Measurements from ENCODE around the gene APBB2. TPM values are rescaled to one million over a fixed set of nuclear protein-coding genes. Genes with fewer than 3 reads are reported as not detected.
A peak's percentile ranks its signal among the peaks of the same experiment; 100 is the strongest.
"Not testable (repeated sequence)": the region's sequence is repeated elsewhere in the genome, so short reads cannot be mapped to it uniquely, and the experiment has no call there.

APBB2 gene
- polyA plus RNA-seq, 3 donors = 0.15 to 0.33 TPM; not detected in 1

DNA sequence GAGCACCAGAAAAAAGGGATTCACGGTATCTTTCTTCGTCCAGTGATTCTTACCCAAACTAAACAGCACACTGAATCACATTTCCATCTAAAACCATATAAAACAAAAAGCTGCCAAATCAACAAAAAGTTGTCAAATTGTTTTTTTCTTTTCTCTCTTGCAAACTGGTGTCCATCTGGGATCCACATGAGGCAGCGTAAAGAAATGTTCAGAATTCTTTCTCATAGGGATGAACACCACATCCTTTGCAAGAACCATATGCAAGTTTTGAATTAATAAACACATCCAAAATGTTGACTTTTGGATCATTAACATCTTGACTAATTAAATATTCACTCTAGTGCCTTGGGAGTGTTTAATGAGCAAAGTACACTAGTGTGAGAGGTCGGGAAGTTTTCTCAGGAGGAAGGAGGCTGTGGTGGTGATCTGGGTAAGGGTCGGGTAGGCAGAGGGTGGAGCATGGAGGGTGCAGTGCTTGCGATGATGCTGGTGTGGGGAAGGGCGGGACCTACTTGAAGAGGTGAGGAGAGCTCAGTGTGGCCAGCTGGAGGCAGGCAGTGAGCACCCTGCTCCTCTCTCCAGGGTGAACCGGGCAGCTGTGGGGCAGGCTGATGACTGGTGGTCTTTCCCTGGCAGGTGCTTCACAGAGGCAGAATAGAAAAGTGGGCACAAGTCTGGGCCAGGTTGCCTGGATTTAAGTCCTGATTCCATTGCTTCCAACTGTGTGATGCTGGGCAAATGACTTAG is 391.7 kb downstream of the APBB2 start:
- Mint-ChIP-seq H3K27ac (peak overlapping the region in 1 of 7 donors; percentile 80), H3K9me3 (peaks cover 0 to 3% (median 0%) of the 10 kb centered on the region in 7 donors), H3K27me3 (ENCODE audit: low read depth in 3 of 3) (peaks cover 0 to 3% (median 0%) of the 10 kb centered on the region in 3 donors), H3K4me3 (no peak overlapping the region), H3K36me3 (peaks cover 3 to 16% of the 10 kb centered on the region in 2 donors), H3K4me1 (no peaks in the 10 kb centered on the region)
- Histone ChIP-seq H3K4me1 (ENCODE audit: control insufficient read depth in 1 of 2, insufficient read depth in 2 of 2, low read length in 2 of 2) (no peaks in the 10 kb centered on the region), H3K4me2 (replicated peaks; ENCODE audit: extremely low read depth, low read length, poor library complexity, severe bottlenecking) (no peak overlapping the region), H3K9ac (ENCODE audit: insufficient read depth, low read length, poor library complexity, severe bottlenecking) (no peak overlapping the region), H3K27ac (ENCODE audit: low read depth in 1 of 2, low read length in 2 of 2) (no peak overlapping the region), H3K27me3 (ENCODE audit: control insufficient read depth in 2 of 2, insufficient read depth in 2 of 2, low read length in 2 of 2) (no peaks in the 10 kb centered on the region), H3K9me3 (replicated peaks in 1 of 2; ENCODE audit: control insufficient read depth in 1 of 2, insufficient read depth in 1 of 2, low read length in 2 of 2) (no peaks in the 10 kb centered on the region), H4K20me1 (ENCODE audit: insufficient read depth, low read length) (no peaks in the 10 kb centered on the region), H3K4me3 (replicated peaks in 1 of 3; ENCODE audit: low read depth in 2 of 3, low read length in 3 of 3) (no peak overlapping the region), H3K36me3 (replicated peaks in 1 of 2; ENCODE audit: control insufficient read depth in 1 of 2, insufficient read depth in 2 of 2, low read length in 2 of 2) (peaks cover 0 to 2% of the 10 kb centered on the region in 2 donors), H3K79me2 (ENCODE audit: insufficient read depth, low read length) (no peaks in the 10 kb centered on the region), H2AFZ (ENCODE audit: insufficient read depth, low read depth, low read length, poor library complexity, severe bottlenecking) (no peak overlapping the region)
- intact Hi-C loops (cut with micrococcal nuclease) = loop anchor here in 1 of 2 donors (5.0 kb wide), 1 partner anchor 35 kb away; no protein-coding TSS in a partner anchor
- WGBS (ENCODE audit: insufficient coverage) = 99% methylated on average over 8 of the region's 8 CpGs
- DNase-seq = no peak
- TF ChIP-seq, protein P1, sequence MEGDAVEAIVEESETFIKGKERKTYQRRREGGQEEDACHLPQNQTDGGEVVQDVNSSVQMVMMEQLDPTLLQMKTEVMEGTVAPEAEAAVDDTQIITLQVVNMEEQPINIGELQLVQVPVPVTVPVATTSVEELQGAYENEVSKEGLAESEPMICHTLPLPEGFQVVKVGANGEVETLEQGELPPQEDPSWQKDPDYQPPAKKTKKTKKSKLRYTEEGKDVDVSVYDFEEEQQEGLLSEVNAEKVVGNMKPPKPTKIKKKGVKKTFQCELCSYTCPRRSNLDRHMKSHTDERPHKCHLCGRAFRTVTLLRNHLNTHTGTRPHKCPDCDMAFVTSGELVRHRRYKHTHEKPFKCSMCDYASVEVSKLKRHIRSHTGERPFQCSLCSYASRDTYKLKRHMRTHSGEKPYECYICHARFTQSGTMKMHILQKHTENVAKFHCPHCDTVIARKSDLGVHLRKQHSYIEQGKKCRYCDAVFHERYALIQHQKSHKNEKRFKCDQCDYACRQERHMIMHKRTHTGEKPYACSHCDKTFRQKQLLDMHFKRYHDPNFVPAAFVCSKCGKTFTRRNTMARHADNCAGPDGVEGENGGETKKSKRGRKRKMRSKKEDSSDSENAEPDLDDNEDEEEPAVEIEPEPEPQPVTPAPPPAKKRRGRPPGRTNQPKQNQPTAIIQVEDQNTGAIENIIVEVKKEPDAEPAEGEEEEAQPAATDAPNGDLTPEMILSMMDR (IDR thresholded peaks at IDR 0.05) = no peak

DNA sequence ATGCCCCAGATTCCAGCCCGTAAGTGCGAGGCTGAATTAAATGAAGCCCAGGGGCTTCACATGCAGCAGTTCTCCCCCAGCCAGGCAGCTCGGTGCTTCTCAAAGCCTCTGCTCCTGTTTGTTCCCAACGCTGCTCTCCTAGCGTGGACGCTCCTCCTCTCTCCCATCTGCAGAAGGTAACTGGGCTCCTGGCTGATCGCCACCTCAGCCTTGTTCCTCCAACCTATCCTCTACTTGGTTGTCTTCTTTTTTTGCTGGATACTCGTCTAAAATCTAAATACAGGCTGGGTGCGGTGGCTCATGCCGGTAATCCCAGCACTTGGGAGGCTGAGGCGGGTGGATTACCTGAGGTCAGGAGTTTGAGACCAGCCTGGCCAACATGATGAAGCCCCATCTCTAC is 394.2 kb downstream of the APBB2 start:
- H3K4me1 ChIP-seq (ENCODE audit: control insufficient read depth in 1 of 2, insufficient read depth in 2 of 2, low read length in 2 of 2) = no peaks in the 10 kb centered on the region
- H4K20me1 ChIP-seq (ENCODE audit: insufficient read depth, low read length) = no peaks in the 10 kb centered on the region
- whole genome bisulfite sequencing (ENCODE audit: insufficient coverage) = 96% methylated on average over 9 of the region's 11 CpGs
- no peak overlapping the region for H3K9ac ChIP-seq (ENCODE audit: insufficient read depth, low read length, poor library complexity, severe bottlenecking)
- H3K36me3 ChIP-seq (replicated peaks in 1 of 2; ENCODE audit: control insufficient read depth in 1 of 2, insufficient read depth in 2 of 2, low read length in 2 of 2) = peaks cover 0 to 2% of the 10 kb centered on the region in 2 donors
- Mint-ChIP-seq H3K27me3 (ENCODE audit: low read depth in 3 of 3) (peaks cover 0 to 3% (median 0%) of the 10 kb centered on the region in 3 donors), H3K9me3 (peaks cover 0 to 3% (median 0%) of the 10 kb centered on the region in 7 donors), H3K27ac (no peak overlapping the region), H3K4me1 (peaks cover 3% of the 10 kb centered on the region), H3K4me3 (no peak overlapping the region), H3K36me3 (peaks cover 3 to 16% of the 10 kb centered on the region in 2 donors)
- H3K79me2 ChIP-seq (ENCODE audit: insufficient read depth, low read length) = no peaks in the 10 kb centered on the region
- H3K4me2 ChIP-seq (replicated peaks; ENCODE audit: extremely low read depth, low read length, poor library complexity, severe bottlenecking) = no peak overlapping the region
- H3K9me3 ChIP-seq (replicated peaks in 1 of 2; ENCODE audit: control insufficient read depth in 1 of 2, insufficient read depth in 1 of 2, low read length in 2 of 2) = no peaks in the 10 kb centered on the region
- H2AFZ ChIP-seq (ENCODE audit: insufficient read depth, low read depth, low read length, poor library complexity, severe bottlenecking) = no peak overlapping the region
- DNase-seq = no peak
- H3K27me3 ChIP-seq (ENCODE audit: control insufficient read depth in 2 of 2, insufficient read depth in 2 of 2, low read length in 2 of 2) = no peaks in the 10 kb centered on the region
- no peak overlapping the region for H3K4me3 ChIP-seq (replicated peaks in 1 of 3; ENCODE audit: low read depth in 2 of 3, low read length in 3 of 3)
- no peak overlapping the region for H3K27ac ChIP-seq (ENCODE audit: low read depth in 1 of 2, low read length in 2 of 2)
- TF ChIP-seq, protein P1 (IDR thresholded peaks at IDR 0.05) = no peak
- intact Hi-C loops (cut with micrococcal nuclease) = loop anchor here in 1 of 2 donors (5.0 kb wide), 1 partner anchor 37 kb away; no protein-coding TSS in a partner anchor

DNA sequence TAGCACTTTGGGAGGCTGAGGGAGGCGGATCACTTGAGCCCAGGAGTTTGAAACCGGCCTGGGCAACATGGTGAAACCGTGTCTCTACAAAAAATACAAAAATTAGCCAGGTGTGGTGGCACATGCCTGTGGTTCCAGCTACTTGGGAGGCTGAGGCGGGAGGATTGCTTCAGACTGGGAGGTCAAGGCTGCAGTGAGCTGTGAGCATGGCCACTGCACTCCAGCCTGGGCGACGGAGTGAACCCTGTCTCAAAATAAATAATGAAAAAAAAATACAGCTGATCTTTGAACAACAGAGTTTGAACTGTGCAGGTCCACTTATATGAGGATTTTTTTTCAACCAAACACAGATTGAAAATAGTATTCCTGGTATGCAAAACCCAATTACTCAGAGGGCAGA is 397.2 kb downstream of the APBB2 start:
- not testable (repeated sequence) for H2AFZ ChIP-seq (ENCODE audit: insufficient read depth, low read depth, low read length, poor library complexity, severe bottlenecking)

More for the DNA sequence above, 397.2 kb downstream of the APBB2 start:
- H3K4me3 Mint-ChIP-seq; intact Hi-C loops (cut with micrococcal nuclease); H3K9me3 Mint-ChIP-seq; H3K36me3 ChIP-seq (replicated peaks in 1 of 2; ENCODE audit: control insufficient read depth in 1 of 2, insufficient read depth in 2 of 2, low read length in 2 of 2); H3K4me2 ChIP-seq (replicated peaks; ENCODE audit: extremely low read depth, low read length, poor library complexity, severe bottlenecking); H3K27me3 Mint-ChIP-seq (ENCODE audit: low read depth in 3 of 3); H3K79me2 ChIP-seq (ENCODE audit: insufficient read depth, low read length); H4K20me1 ChIP-seq (ENCODE audit: insufficient read depth, low read length); H3K27ac Mint-ChIP-seq; DNase-seq; H3K9ac ChIP-seq (ENCODE audit: insufficient read depth, low read length, poor library complexity, severe bottlenecking); H3K27me3 ChIP-seq (ENCODE audit: control insufficient read depth in 2 of 2, insufficient read depth in 2 of 2, low read length in 2 of 2); H3K9me3 ChIP-seq (replicated peaks in 1 of 2; ENCODE audit: control insufficient read depth in 1 of 2, insufficient read depth in 1 of 2, low read length in 2 of 2); H3K27ac ChIP-seq (ENCODE audit: low read depth in 1 of 2, low read length in 2 of 2); H3K4me3 ChIP-seq (replicated peaks in 1 of 3; ENCODE audit: low read depth in 2 of 3, low read length in 3 of 3): not testable (repeated sequence)
- 100% methylated on average over 3 of the region's 6 CpGs for WGBS (ENCODE audit: insufficient coverage)
- Mint-ChIP-seq H3K4me1 (peaks cover 14% of the 10 kb centered on the region), H3K36me3 (peaks cover 0 to 11% of the 10 kb centered on the region in 2 donors)
- peaks cover 12 to 18% of the 10 kb centered on the region in 2 donors for H3K4me1 ChIP-seq (ENCODE audit: control insufficient read depth in 1 of 2, insufficient read depth in 2 of 2, low read length in 2 of 2)
